ENCODE measurements around the gene KDM6A. TPM values are rescaled to one million over a fixed set of nuclear protein-coding genes. Genes with fewer than 3 reads are reported as not detected.

Gene KDM6A
- total RNA-seq, 1 experiment from 2014 or later, result 42.8 TPM

DNA sequence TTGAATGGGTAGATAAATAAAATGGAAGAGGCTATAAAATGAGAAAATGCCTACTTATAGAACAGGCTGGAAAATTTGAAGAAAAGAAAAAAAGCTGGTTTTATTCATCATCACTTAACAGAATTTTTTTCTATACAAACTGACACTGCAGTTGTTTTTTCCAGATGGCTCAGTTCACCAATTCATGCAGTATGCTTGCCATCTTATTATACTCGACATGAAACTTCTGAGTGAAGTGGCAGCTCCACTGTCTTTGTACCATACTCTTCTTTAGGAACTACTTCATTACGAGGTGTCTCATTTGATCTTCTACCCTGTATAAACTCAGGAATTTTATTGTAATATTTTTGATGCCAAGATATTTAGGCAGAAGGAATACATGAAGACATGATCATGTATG, 153.0 kb downstream of the KDM6A start:
- Mint-ChIP-seq H3K4me1 (peaks cover 17 to 30% of the 10 kb centered on the region in 2 experiments), H3K36me3 (ENCODE audit: insufficient read depth in 1 of 3, low read depth in 3 of 3) (peaks cover 0 to 17% (median 6%) of the 10 kb centered on the region in 3 experiments; a peak in 5 of 7 replicates), H3K27me3 (ENCODE audit: low read depth) (no peaks in the 10 kb centered on the region; the same call in 1 of the 2 replicates), H3K9me3 (peaks cover 55 to 68% of the 10 kb centered on the region in 2 experiments), H3K4me3 (no peak overlapping the region), H3K27ac (no peak overlapping the region)
- Histone ChIP-seq H3T11ph (ENCODE audit: low read length) (no peak overlapping the region), H4K8ac (replicated peaks; ENCODE audit: insufficient read length, low read depth, low read length) (no peak overlapping the region), H3K27me3 (ENCODE audit: insufficient read depth, low read length) (no peaks in the 10 kb centered on the region), H3K9ac (ENCODE audit: extremely low read depth, insufficient read length, low read length) (no peak overlapping the region), H3K79me2 (ENCODE audit: insufficient read depth, low read length) (peaks cover 16% of the 10 kb centered on the region; the same call in 1 of the 2 replicates), H3K23me2 (ENCODE audit: insufficient read length, low read depth, low read length, poor library complexity, severe bottlenecking) (no peaks in the 10 kb centered on the region), H3K9me3 (ENCODE audit: control insufficient read depth, low read depth, low read length) (peaks cover 9% of the 10 kb centered on the region), H3K27ac (ENCODE audit: insufficient read length, low read depth, low read length) (no peak overlapping the region), H2BK5ac (ENCODE audit: insufficient read length, low read length) (no peak overlapping the region), H3K4me2 (ENCODE audit: insufficient read depth, insufficient read length, low read length) (no peak overlapping the region), H3K23ac (ENCODE audit: insufficient read length, low read depth, low read length) (no peak overlapping the region), H2BK15ac (ENCODE audit: low read depth, low read length) (no peak overlapping the region), H3K4me1 (ENCODE audit: insufficient read depth, low read length) (no peaks in the 10 kb centered on the region), H3K56ac (ENCODE audit: insufficient read length, low read depth, low read length) (no peak overlapping the region), H3K18ac (ENCODE audit: insufficient read length, low read depth, low read length) (no peak overlapping the region), H2BK120ac (ENCODE audit: low read depth, low read length, poor library complexity, severe bottlenecking) (no peak overlapping the region), H2BK20ac (ENCODE audit: low read depth, low read length, poor library complexity, severe bottlenecking) (no peak overlapping the region), H4K91ac (ENCODE audit: insufficient read length, low read depth, low read length) (no peak overlapping the region), H4K5ac (ENCODE audit: insufficient read length, low read depth, low read length) (no peak overlapping the region), H2AFZ (ENCODE audit: low read length) (no peak overlapping the region), H4K20me1 (ENCODE audit: control insufficient read depth, insufficient read depth, insufficient read length) (no peaks in the 10 kb centered on the region), H2BK12ac (ENCODE audit: insufficient read length, low read depth, low read length) (no peak overlapping the region), H3K14ac (ENCODE audit: insufficient read depth, low read length) (no peak overlapping the region), H3K79me1 (ENCODE audit: insufficient read depth, low read depth, low read length, poor library complexity, severe bottlenecking) (no peaks in the 10 kb centered on the region), H2AK5ac (ENCODE audit: insufficient read length, low read length) (no peak overlapping the region), H3K4ac (ENCODE audit: low read depth, low read length) (no peak overlapping the region)
- DNase-seq, result no peak
- TF ChIP-seq, protein P1, sequence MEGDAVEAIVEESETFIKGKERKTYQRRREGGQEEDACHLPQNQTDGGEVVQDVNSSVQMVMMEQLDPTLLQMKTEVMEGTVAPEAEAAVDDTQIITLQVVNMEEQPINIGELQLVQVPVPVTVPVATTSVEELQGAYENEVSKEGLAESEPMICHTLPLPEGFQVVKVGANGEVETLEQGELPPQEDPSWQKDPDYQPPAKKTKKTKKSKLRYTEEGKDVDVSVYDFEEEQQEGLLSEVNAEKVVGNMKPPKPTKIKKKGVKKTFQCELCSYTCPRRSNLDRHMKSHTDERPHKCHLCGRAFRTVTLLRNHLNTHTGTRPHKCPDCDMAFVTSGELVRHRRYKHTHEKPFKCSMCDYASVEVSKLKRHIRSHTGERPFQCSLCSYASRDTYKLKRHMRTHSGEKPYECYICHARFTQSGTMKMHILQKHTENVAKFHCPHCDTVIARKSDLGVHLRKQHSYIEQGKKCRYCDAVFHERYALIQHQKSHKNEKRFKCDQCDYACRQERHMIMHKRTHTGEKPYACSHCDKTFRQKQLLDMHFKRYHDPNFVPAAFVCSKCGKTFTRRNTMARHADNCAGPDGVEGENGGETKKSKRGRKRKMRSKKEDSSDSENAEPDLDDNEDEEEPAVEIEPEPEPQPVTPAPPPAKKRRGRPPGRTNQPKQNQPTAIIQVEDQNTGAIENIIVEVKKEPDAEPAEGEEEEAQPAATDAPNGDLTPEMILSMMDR (conservative IDR thresholded peaks at IDR 0.05), result no peak
- WGBS (ENCODE audit: extremely low coverage, insufficient read length, low lambda C conversion rate), result no CpG with 5 or more reads among the region's 2 CpGs
